NCI-H2196 (cell line): ENCODE measurements around the gene ZNF865.
"Not testable (repeated sequence)": the region's sequence is repeated elsewhere in the genome, so short reads cannot be mapped to it uniquely, and the experiment has no call there.

Experiments
- DNase-seq: peaks from one replicate; lab custom pipeline; 2025; ENCODE audit not compliant: unreplicated experiment; lab: John Stamatoyannopoulos, UW

The ZNF865 gene

DNA sequence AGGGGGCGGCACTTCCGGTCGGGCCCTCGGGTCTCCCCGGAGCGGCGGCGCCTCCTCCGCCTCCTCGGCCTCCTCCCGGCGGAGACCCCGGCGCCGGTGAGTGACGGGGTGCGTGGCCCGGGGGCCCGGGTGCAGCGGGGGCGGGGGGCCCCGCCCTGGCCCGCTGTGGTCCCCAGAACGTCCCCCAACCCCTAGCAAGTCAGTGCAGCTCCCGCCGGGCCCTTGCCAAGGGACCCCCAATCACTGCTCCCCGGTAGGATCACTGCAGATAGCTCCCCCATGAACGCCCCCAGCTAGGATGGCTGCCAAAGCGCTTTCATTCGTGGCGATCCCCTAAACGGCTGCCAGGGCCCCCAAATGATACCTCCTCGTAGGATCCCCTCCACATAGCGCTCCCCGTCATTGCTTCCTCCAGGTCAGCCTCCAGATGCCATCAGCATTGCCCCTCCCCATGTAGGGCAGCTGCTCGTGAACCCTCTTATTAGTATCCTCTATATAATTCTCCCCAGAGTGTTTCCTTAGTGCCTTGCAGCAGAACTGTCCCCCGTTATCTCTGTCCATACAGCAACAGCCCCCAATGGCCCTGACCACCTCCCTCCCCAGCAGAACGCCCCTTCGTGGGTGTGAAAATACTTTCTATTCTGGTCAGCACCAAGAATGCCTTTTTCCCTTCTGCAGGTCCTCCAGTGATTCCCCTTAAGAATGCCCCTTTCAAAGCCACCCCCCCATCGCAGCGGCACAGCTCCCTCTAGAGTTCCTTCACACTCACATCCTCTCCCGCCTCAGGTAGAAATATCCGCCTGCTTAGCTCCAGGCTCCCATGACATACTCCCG is at the start of gene ZNF865:
ZNF865 (plus strand) TSS at position 11 of the 834 bp plus-strand sequence. CDS start 7,972 bp downstream, outside the sequence.
- peak; percentile 78 for DNase-seq

DNA sequence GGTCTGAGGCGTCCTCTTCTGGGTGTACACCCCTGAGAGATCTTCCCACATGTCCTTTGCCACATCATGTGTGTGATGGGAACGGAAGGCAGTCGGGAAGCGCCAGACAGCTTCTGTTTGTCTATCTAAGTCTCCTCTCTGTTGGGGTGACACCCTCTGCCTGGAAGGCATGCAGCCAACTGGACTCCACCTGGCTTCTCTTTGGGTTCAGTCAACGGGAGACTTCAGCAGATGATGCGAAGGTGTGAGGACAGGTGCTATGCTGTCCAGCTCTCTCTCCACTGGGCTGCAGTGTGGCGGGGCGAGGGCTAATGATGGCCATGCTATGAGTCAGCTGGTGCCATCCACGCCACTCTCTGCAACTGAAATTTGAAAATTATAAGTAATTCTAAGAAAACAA is 45.8 kb upstream of the ZNF865 start:
- DNase-seq, result no peak

DNA sequence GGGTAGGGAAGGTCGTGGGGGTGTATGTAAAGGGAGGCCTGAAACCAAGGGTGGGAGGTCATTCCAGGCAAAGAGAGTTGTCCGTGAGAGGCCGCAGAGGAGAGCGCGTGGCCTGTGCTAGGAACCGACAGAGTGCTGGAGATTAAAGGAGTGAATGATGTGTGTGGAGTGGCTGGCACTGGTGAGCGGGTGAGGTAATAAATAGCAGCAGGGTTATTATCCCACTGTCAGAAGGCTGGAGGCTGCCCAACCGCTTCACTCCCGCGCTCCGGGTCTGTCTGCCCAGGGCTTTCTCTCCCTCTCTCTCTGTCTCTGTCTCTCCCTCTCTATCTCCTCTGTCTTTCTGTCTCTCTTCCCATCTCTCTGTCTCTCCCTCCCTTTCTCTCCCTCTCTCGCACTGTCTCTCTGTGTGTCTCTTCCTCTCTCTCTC is 42.2 kb upstream of the ZNF865 start:
- DNase-seq, result peak; percentile 25

- no peak for DNase-seq
These were observed 38.6 kb upstream of the ZNF865 start for GRCh38 chr19:55566823-55567222.

GRCh38 chr19:55567708-55568328 is 37.6 kb upstream of the ZNF865 start:
- DNase-seq, result no peak

DNA sequence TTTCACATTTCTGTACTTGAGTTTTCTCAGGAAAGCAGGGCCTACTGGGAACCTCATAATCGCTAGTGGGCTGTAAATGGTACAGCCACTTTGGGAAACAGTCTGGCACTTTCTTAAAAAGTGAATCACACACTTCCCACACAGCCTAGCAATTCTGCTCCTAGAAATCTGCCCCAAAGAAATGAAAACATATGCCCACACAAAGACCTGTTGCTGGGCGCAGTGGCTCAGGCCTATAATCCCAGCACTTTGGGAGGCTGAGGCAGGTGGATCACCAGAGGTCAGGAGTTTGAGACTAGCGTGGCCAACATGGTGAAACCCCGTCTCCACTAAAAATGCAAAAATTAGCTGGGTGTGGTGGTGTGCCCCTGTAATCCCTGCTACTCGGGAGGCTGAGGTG is 36.0 kb upstream of the ZNF865 start:
- DNase-seq, result not testable (repeated sequence)

DNA sequence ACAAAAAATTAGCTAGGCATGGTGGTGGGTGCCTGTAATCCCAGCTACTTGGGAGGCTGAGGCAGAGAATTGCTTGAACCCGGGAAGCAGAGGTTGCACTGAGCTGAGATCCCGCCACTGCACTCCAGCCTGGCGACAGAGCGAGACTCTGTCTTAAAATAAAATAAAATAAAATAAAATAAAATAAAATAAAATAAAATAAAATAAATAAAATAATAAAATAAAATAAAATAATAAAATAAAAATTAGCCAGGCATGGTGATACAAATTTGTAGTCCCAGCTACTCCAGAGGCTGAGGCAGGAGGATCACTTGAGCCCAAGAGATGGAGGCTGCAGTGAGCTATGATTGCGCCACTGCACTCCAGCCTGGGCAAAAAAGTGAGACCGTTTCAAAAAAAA is 31.5 kb upstream of the ZNF865 start:
- DNase-seq, result not testable (repeated sequence)

DNA sequence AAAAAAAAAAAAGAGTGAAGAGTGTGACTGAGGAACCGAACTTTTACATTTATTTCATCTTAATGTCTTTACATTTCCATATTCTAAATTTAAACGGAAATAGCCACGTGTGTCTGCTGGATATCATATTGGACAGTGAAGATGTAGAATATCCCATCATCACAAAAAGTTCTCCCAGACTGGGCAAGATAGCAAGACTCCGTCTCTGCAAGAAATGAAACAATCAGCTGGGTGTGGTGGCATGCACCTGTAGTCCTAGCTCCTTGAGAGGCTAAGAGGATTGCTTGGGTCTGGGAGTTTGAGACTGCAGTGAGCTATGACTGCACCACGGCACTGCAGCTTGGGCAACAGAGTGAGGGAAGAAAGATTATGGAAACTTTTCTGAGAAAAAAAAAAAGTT is 28.7 kb upstream of the ZNF865 start:
- DNase-seq, result no peak

- DNase-seq, result no peak
These were observed 27.3 kb upstream of the ZNF865 start for GRCh38 chr19:55578031-55578760.

DNA sequence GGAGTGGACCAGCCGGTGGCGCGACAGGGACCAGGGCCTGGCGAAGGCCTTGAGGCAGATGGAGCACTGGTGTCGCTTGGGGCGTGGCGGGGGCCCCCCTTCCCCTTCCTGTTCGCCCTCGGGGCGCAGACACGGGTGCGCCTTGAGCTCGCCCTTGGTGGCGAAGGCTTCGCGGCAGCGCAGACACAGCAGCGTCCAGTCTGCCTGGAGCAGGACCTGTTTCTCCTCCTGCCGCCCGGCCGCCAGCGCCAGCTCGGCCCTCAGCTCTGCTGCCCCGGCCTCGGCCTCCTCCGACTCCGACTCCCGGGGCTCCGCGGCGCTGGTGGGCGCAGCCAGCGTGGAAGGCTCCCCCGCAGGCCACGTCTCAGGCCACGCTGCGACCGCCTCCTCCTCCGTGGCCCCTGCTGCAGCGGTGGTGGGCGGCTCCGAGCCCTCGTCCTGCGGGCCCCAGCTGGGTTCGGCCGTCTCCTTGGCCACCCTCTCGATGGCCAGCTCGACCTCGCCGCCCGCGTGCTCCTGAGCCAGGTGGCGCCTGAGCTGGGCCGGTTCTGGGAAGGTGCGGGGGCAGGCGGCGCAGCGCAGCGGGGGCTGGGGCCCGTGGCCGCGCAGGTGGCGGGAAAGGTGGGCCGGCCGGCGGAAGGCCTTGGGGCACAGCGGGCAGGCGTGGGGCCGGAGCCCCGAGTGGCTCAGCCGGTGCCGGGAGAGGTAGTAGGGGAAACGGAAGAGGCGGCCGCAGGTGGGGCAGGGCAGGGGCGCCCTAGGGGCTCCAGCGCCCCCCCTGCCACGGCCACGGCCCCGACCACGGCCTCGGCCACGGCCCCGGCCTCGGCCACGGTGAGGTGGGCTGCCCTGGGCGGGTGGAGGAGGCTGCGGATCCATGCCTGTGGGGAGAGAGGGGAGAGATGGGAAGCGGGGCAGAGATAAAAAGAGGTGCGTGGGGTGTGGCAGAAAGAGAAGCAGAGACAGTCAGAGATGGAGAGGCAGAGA is 26.4 kb upstream of the ZNF865 start:
- DNase-seq, result no peak

GRCh38 chr19:55579766-55580621 is 25.5 kb upstream of the ZNF865 start:
- DNase-seq, result no peak

- DNase-seq, result peak; percentile 88
These were observed 24.8 kb upstream of the ZNF865 start, which contains the start of gene ZNF579 for GRCh38 chr19:55580628-55581144. TSS of gene ZNF579 (minus strand) at chr19:55580848. CDS start at chr19:55579639, 1,209 bp downstream.

GRCh38 chr19:55581145-55581822 is 24.2 kb upstream of the ZNF865 start:
- DNase-seq, result no peak

DNA sequence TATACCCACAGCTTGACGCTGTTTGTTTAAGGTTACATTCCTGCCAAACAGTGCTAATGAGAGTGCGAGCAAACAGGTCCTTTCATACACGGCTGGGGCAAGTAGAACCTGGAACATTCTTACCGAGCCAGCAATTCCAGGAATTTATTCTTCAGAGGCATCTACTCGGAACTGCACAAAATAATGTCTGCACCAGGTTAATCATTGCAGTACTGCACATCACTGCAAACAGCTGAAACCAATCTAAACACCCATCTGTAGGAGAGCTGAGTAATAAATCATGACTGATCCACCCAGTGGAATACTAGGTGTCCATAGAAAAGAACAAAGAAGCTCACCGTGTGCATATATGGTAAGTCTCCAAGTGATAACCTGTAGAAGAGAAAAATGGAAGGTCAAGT is 23.6 kb upstream of the ZNF865 start:
- DNase-seq, result peak; percentile 37

DNA sequence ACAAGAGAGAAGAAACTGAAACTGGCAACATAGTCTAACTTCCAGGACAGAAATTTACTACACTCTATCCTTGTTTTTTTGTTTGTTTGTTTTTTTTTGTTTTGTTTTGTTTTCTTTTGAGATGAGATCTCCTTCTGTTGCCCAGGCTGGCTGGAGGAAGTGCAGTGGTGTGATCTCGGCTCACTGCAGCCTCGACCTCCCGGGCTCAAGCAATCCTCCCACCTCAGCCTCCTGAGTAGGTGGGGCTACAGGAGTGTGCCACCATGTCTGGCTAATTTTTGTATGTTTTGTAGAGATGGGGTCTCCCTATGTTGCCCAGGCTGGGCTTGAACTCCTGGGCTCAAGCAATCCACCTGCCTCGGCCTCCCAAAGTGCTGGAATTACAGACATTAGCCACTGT is 23.2 kb upstream of the ZNF865 start:
- DNase-seq, result not testable (repeated sequence)

GRCh38 chr19:55583897-55584296 is 21.6 kb upstream of the ZNF865 start:
- not testable (repeated sequence) for DNase-seq

GRCh38 chr19:55584871-55585270 is 20.6 kb upstream of the ZNF865 start:
- DNase-seq, result no peak

DNA sequence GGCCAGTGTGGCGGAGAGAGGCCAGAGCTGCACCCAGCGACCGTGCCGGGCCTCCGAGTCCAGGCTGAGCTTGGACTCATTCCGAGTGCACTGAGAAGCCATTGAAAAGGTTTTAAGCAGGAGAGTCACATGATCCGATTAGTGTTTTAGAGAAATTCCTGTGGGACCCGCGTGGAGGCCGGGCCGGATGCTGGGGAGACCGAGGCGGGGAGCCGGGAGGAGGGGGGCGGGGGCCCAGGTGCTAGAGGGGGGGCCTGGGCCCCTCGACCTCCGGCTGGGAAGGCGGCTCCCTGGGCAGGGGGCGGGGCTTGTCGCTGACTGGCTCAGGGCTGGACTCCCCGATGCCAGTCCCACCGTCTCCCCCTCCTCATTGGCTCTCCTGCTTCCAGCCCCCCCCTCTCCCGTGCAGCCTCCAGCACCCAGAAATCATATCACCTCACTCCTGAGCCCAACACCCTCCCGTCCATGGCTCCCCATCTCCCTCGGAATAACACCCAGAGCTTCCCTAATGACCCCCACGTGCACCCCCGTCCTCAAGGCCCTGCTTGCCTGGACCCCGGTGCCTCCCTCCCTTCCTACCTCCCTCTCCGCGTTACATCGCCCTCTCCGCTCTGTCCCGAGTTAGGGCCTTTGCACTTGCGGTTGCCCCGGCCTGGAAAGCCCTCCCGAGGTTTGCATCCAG is 19.6 kb upstream of the ZNF865 start:
- DNase-seq, result peak; percentile 57
